Mucosa of descending colon (tissue), 3 donors: Measurements from ENCODE around the gene ERG28. TPM values are rescaled to one million over a fixed set of nuclear protein-coding genes. Genes with fewer than 3 reads are reported as not detected.

Source experiments
- ATAC-seq: fragments of 200-7000 bp; cut with Tn5 transposase; one replicate; pipeline ENCODE4 v1.9.1; 2020; ENCODE audit warnings: mild to moderate bottlenecking, moderate library complexity
- DNase-seq, 3 donors: peaks; one replicate each; pipeline ENCODE4 v3.0.0-alpha.2; 2020
- H3K36me3 ChIP-seq: fragments of 200-600 bp; one replicate; pipeline ENCODE4 v1.8.0; 2021; ENCODE audit warnings: low read depth, mild to moderate bottlenecking
- H3K4me1 ChIP-seq: fragments of 200-600 bp; one replicate; pipeline ENCODE4 v1.8.0; 2021; ENCODE audit warnings: low read depth, mild to moderate bottlenecking
- H3K4me3 ChIP-seq: fragments of 200-600 bp; one replicate; pipeline ENCODE4 v1.8.0; 2021; ENCODE audit warnings: mild to moderate bottlenecking
- H3K9me3 ChIP-seq: fragments of 200-600 bp; one replicate; pipeline ENCODE4 v1.8.0; 2021; ENCODE audit warnings: mild to moderate bottlenecking
- intact Hi-C, 2 donors: fragments of 100-400 bp; cut with DNase I in 1 of 2; cut with micrococcal nuclease in 1 of 2; formaldehyde crosslinking; loops; one replicate each; pipeline versions ENCODE4 v1.11.0 to v1.11.1; 2022; cut with DNase I, micrococcal nuclease
- total RNA-seq, 3 donors: library from RNA; stranded (reverse); fragmentation: NEBNext Ultra II Directional in 2 of 3; extraction: Animal tissue kit (Norgen Biotek cat#: 25700) in 2 of 3; gene quantifications; one replicate each; pipeline versions ENCODE4 v1.2.1 to v1.2.4, GENCODE V29; 2021 to 2023
- TF ChIP-seq, protein P1 (sequence below): fragments of 200-600 bp; IDR thresholded peaks from one replicate; pipeline ENCODE4 v1.8.0; 2022; ENCODE audit warnings: antibody characterized with exemption, mild to moderate bottlenecking
- donor health status: DM: no; HTN: no; CAD: no; lungs with moderate emphysema.
- donor health status: DM: no; HTN: no; CAD: no.
- donor health status: DM: no; HTN: yes; CAD: no.

The ERG28 gene
- total RNA-seq, 3 donors from 2014 or later: 13.5 to 23.9 (median 23.7) TPM

- TF ChIP-seq, protein P1, sequence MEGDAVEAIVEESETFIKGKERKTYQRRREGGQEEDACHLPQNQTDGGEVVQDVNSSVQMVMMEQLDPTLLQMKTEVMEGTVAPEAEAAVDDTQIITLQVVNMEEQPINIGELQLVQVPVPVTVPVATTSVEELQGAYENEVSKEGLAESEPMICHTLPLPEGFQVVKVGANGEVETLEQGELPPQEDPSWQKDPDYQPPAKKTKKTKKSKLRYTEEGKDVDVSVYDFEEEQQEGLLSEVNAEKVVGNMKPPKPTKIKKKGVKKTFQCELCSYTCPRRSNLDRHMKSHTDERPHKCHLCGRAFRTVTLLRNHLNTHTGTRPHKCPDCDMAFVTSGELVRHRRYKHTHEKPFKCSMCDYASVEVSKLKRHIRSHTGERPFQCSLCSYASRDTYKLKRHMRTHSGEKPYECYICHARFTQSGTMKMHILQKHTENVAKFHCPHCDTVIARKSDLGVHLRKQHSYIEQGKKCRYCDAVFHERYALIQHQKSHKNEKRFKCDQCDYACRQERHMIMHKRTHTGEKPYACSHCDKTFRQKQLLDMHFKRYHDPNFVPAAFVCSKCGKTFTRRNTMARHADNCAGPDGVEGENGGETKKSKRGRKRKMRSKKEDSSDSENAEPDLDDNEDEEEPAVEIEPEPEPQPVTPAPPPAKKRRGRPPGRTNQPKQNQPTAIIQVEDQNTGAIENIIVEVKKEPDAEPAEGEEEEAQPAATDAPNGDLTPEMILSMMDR: no peak
- no peak for ATAC-seq
- intact Hi-C loops: no loop called here
These were observed 29.2 kb downstream of the ERG28 start for GRCh38 chr14:75631453-75631831.

GRCh38 chr14:75630695-75631452, 29.8 kb downstream of the ERG28 start:
- DNase-seq (no peak), ATAC-seq (no peak)
- intact Hi-C loops: no loop called here
- Histone ChIP-seq H3K4me1 (no peaks in the 10 kb centered on the region), H3K4me3 (no peak overlapping the region), H3K36me3 (no peaks in the 10 kb centered on the region), H3K9me3 (no peaks in the 10 kb centered on the region)
- TF ChIP-seq, protein P1: no peak

More at GRCh38 chr14:75631453-75631831, 29.2 kb downstream of the ERG28 start:
- Histone ChIP-seq H3K9me3 (no peaks in the 10 kb centered on the region), H3K4me1 (no peaks in the 10 kb centered on the region), H3K36me3 (no peaks in the 10 kb centered on the region), H3K4me3 (no peak overlapping the region)
- DNase-seq: no peak

- no peaks in the 10 kb centered on the region for H3K4me1 ChIP-seq
- no peaks in the 10 kb centered on the region for H3K36me3 ChIP-seq
- no peak overlapping the region for H3K4me3 ChIP-seq
- ATAC-seq (no peak), DNase-seq (no peak)
- intact Hi-C loops: no loop called here
- no peaks in the 10 kb centered on the region for H3K9me3 ChIP-seq
- TF ChIP-seq, protein P1: no peak
These were observed 31.9 kb downstream of the ERG28 start for GRCh38 chr14:75628816-75629215.

DNA sequence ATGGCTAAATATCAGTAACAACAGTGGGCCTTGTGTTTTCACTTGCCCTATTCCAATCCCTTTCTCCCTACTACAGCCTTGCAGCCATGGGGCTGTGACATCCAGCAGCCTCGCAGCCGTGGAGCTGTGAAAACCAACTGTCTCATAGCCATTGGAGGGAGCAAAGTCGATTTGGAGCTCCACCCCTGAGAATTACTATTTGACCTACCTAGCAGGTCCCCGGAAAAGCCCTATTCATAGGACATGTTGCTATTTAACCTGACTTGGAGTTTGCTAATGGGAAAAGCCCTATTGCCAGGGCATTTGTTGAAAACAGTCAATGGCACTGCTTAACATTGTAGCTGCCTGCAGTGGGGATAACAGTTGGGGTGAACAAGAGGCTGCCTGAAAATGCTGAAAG, 33.3 kb downstream of the ERG28 start:
- ATAC-seq: peak; percentile 71

GRCh38 chr14:75626863-75627262, 33.8 kb downstream of the ERG28 start:
- intact Hi-C loops: no loop called here
- TF ChIP-seq, protein P1: no peak
- ATAC-seq (no peak), DNase-seq (no peak)
- Histone ChIP-seq H3K9me3 (no peaks in the 10 kb centered on the region), H3K36me3 (no peaks in the 10 kb centered on the region), H3K4me3 (no peak overlapping the region), H3K4me1 (no peaks in the 10 kb centered on the region)

More for the DNA sequence above, 33.3 kb downstream of the ERG28 start:
- Histone ChIP-seq H3K36me3 (no peaks in the 10 kb centered on the region), H3K4me3 (no peak overlapping the region), H3K9me3 (no peaks in the 10 kb centered on the region), H3K4me1 (no peaks in the 10 kb centered on the region)
- intact Hi-C loops: no loop called here
- TF ChIP-seq, protein P1: no peak
- DNase-seq: peak in 2 of 3 donors; percentile 45 to 48
